Astrocyte (in vitro differentiated cells and primary cell): ENCODE data around the gene MAFB.

Experiments
- EZH2 ChIP-seq: IDR thresholded peaks from 2 replicates; pipeline ENCODE4 v1.6.1; 2012; ENCODE audit warnings: mild to moderate bottlenecking, low read length, inconsistent platforms; ENCODE audit not compliant: insufficient read depth
- TF ChIP-seq, protein P1 (sequence below): IDR thresholded peaks from 2 replicates; pipeline ENCODE4 v1.5.1; 2011; ENCODE audit warnings: low read depth, mild to moderate bottlenecking, inconsistent platforms, low read length, moderate library complexity; ENCODE audit not compliant: insufficient read depth

DNA sequence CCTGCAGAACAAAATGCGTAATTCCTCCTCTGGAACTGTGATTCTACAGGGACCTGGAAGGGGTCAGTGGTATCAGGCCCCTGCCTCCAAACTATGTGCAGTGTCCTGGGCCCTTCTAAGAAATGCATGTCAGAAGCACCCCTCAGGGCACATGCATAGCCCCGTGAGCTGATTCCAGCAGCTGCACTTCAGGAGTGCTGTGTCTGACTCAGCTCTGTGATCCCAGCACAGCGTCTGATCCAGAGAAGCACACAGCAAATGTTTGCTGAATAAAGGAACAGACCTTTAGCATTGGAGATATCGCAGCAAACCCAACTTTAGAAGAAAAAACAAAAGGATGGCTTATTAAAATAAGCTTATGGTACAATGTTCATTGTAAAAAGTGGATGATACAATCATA lies 15.8 kb upstream of the MAFB start:
- TF ChIP-seq, protein P1, sequence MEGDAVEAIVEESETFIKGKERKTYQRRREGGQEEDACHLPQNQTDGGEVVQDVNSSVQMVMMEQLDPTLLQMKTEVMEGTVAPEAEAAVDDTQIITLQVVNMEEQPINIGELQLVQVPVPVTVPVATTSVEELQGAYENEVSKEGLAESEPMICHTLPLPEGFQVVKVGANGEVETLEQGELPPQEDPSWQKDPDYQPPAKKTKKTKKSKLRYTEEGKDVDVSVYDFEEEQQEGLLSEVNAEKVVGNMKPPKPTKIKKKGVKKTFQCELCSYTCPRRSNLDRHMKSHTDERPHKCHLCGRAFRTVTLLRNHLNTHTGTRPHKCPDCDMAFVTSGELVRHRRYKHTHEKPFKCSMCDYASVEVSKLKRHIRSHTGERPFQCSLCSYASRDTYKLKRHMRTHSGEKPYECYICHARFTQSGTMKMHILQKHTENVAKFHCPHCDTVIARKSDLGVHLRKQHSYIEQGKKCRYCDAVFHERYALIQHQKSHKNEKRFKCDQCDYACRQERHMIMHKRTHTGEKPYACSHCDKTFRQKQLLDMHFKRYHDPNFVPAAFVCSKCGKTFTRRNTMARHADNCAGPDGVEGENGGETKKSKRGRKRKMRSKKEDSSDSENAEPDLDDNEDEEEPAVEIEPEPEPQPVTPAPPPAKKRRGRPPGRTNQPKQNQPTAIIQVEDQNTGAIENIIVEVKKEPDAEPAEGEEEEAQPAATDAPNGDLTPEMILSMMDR = no peak
- TF ChIP-seq EZH2 = no peak
